Measurements from ENCODE around the gene GCN1. TPM values are rescaled to one million over a fixed set of nuclear protein-coding genes. Genes with fewer than 3 reads are reported as not detected.
"Not testable (repeated sequence)": the region's sequence is repeated elsewhere in the genome, so short reads cannot be mapped to it uniquely, and the experiment has no call there.

The GCN1 gene
- total RNA-seq, 1 experiment from 2014 or later, result 47.4 TPM

GRCh38 chr12:120213758-120214157 is 19.2 kb upstream of the GCN1 start:
- no peak overlapping the region for H3K27ac ChIP-seq
- no peaks in the 10 kb centered on the region for H3K9me3 ChIP-seq (replicated peaks)
- H3K27me3 ChIP-seq (replicated peaks), result no peaks in the 10 kb centered on the region
- H3K4me1 ChIP-seq (replicated peaks), result no peaks in the 10 kb centered on the region
- DNase-seq (ENCODE audit: low read depth in 1 of 2, low spot score in 2 of 2), result no peak
- H3K4me3 ChIP-seq, result no peak overlapping the region
- peaks cover 85% of the 10 kb centered on the region for H3K36me3 ChIP-seq

GRCh38 chr12:120213182-120213581 is 18.7 kb upstream of the GCN1 start:
- not testable (repeated sequence) for H3K4me3 ChIP-seq; H3K27me3 ChIP-seq (replicated peaks); H3K27ac ChIP-seq; DNase-seq (ENCODE audit: low read depth in 1 of 2, low spot score in 2 of 2); H3K4me1 ChIP-seq (replicated peaks); H3K9me3 ChIP-seq (replicated peaks)
- H3K36me3 ChIP-seq, result peaks cover 79% of the 10 kb centered on the region

- Histone ChIP-seq H3K27ac (no peak overlapping the region), H3K9me3 (replicated peaks) (no peaks in the 10 kb centered on the region), H3K27me3 (replicated peaks) (no peaks in the 10 kb centered on the region), H3K4me1 (replicated peaks) (no peaks in the 10 kb centered on the region), H3K4me3 (no peak overlapping the region), H3K36me3 (peaks cover 80% of the 10 kb centered on the region)
- no peak for DNase-seq (ENCODE audit: low read depth in 1 of 2, low spot score in 2 of 2)
Measured at GRCh38 chr12:120212301-120212700, 17.8 kb upstream of the GCN1 start.

GRCh38 chr12:120211904-120212283 is 17.4 kb upstream of the GCN1 start:
- H3K27me3 ChIP-seq (replicated peaks), result no peaks in the 10 kb centered on the region
- peaks cover 78% of the 10 kb centered on the region for H3K36me3 ChIP-seq
- H3K27ac ChIP-seq, result no peak overlapping the region
- H3K4me3 ChIP-seq, result no peak overlapping the region
- H3K9me3 ChIP-seq (replicated peaks), result no peaks in the 10 kb centered on the region
- no peaks in the 10 kb centered on the region for H3K4me1 ChIP-seq (replicated peaks)
- no peak for DNase-seq (ENCODE audit: low read depth in 1 of 2, low spot score in 2 of 2)

- Histone ChIP-seq H3K36me3 (peaks cover 74% of the 10 kb centered on the region), H3K27me3 (replicated peaks) (no peaks in the 10 kb centered on the region), H3K4me1 (replicated peaks) (no peaks in the 10 kb centered on the region), H3K4me3 (no peak overlapping the region), H3K9me3 (replicated peaks) (no peaks in the 10 kb centered on the region), H3K27ac (no peak overlapping the region)
- no peak for DNase-seq (ENCODE audit: low read depth in 1 of 2, low spot score in 2 of 2)
Measured at GRCh38 chr12:120211243-120211903, 16.9 kb upstream of the GCN1 start.

GRCh38 chr12:120209851-120210250 is 15.3 kb upstream of the GCN1 start:
- Histone ChIP-seq H3K27me3 (replicated peaks) (no peaks in the 10 kb centered on the region), H3K4me1 (replicated peaks) (no peaks in the 10 kb centered on the region), H3K36me3 (peaks cover 58% of the 10 kb centered on the region), H3K9me3 (replicated peaks) (no peaks in the 10 kb centered on the region), H3K27ac (no peak overlapping the region), H3K4me3 (no peak overlapping the region)
- DNase-seq (ENCODE audit: low read depth in 1 of 2, low spot score in 2 of 2), result no peak

- H3K4me3 ChIP-seq, result no peak overlapping the region
- H3K9me3 ChIP-seq (replicated peaks), result no peaks in the 10 kb centered on the region
- H3K27me3 ChIP-seq (replicated peaks), result no peaks in the 10 kb centered on the region
- H3K4me1 ChIP-seq (replicated peaks), result no peaks in the 10 kb centered on the region
- peaks cover 32% of the 10 kb centered on the region for H3K36me3 ChIP-seq
- H3K27ac ChIP-seq, result no peak overlapping the region
- DNase-seq (ENCODE audit: low read depth in 1 of 2, low spot score in 2 of 2), result no peak
Measured at GRCh38 chr12:120207227-120207626, 12.7 kb upstream of the GCN1 start.

GRCh38 chr12:120206781-120207180 is 12.3 kb upstream of the GCN1 start:
- not testable (repeated sequence) for H3K4me3 ChIP-seq; DNase-seq (ENCODE audit: low read depth in 1 of 2, low spot score in 2 of 2); H3K27ac ChIP-seq; H3K9me3 ChIP-seq (replicated peaks); H3K27me3 ChIP-seq (replicated peaks); H3K4me1 ChIP-seq (replicated peaks)
- H3K36me3 ChIP-seq, result peaks cover 28% of the 10 kb centered on the region

- H3K4me1 ChIP-seq (replicated peaks), result no peaks in the 10 kb centered on the region
Measured at GRCh38 chr12:120206228-120206627, 11.7 kb upstream of the GCN1 start.

GRCh38 chr12:120204171-120204570 is 9.7 kb upstream of the GCN1 start:
- H3K36me3 ChIP-seq, result peaks cover 24% of the 10 kb centered on the region
- H3K27ac ChIP-seq, result no peak overlapping the region
- no peaks in the 10 kb centered on the region for H3K27me3 ChIP-seq (replicated peaks)
- DNase-seq (ENCODE audit: low read depth in 1 of 2, low spot score in 2 of 2), result no peak
- H3K4me3 ChIP-seq, result no peak overlapping the region
- H3K9me3 ChIP-seq (replicated peaks), result no peaks in the 10 kb centered on the region
- H3K4me1 ChIP-seq (replicated peaks), result peaks cover 7% of the 10 kb centered on the region

More at GRCh38 chr12:120206228-120206627, 11.7 kb upstream of the GCN1 start:
- no peak for DNase-seq (ENCODE audit: low read depth in 1 of 2, low spot score in 2 of 2)
- H3K4me3 ChIP-seq, result no peak overlapping the region
- no peak overlapping the region for H3K27ac ChIP-seq
- H3K27me3 ChIP-seq (replicated peaks), result no peaks in the 10 kb centered on the region
- H3K36me3 ChIP-seq, result peaks cover 22% of the 10 kb centered on the region
- no peaks in the 10 kb centered on the region for H3K9me3 ChIP-seq (replicated peaks)

- H3K9me3 ChIP-seq (replicated peaks), result no peaks in the 10 kb centered on the region
- H3K27me3 ChIP-seq (replicated peaks), result no peaks in the 10 kb centered on the region
- DNase-seq (ENCODE audit: low read depth in 1 of 2, low spot score in 2 of 2), result peak in 1 of 2 experiments; percentile 30
- H3K27ac ChIP-seq, result peak overlapping the region; percentile 62
- H3K4me1 ChIP-seq (replicated peaks), result peaks cover 31% of the 10 kb centered on the region
- peaks cover 54% of the 10 kb centered on the region for H3K36me3 ChIP-seq
- H3K4me3 ChIP-seq, result peak overlapping the region; percentile 72
Measured at GRCh38 chr12:120200364-120200800, 5.9 kb upstream of the GCN1 start.

- Histone ChIP-seq H3K36me3 (peaks cover 60% of the 10 kb centered on the region), H3K27me3 (replicated peaks) (no peaks in the 10 kb centered on the region), H3K27ac (peak overlapping the region; percentile 62), H3K4me1 (replicated peaks) (peaks cover 37% of the 10 kb centered on the region), H3K9me3 (replicated peaks) (no peaks in the 10 kb centered on the region), H3K4me3 (peak overlapping the region; percentile 72)
- DNase-seq (ENCODE audit: low read depth in 1 of 2, low spot score in 2 of 2), result peak in 1 of 2 experiments; percentile 31
Measured at GRCh38 chr12:120199595-120200306, 5.2 kb upstream of the GCN1 start.

- Histone ChIP-seq H3K27me3 (replicated peaks) (no peaks in the 10 kb centered on the region), H3K4me3 (no peak overlapping the region), H3K36me3 (peaks cover 65% of the 10 kb centered on the region), H3K9me3 (replicated peaks) (no peaks in the 10 kb centered on the region), H3K27ac (no peak overlapping the region), H3K4me1 (replicated peaks) (peaks cover 39% of the 10 kb centered on the region)
- no peak for DNase-seq (ENCODE audit: low read depth in 1 of 2, low spot score in 2 of 2)
Measured at GRCh38 chr12:120199025-120199424, 4.5 kb upstream of the GCN1 start.

GRCh38 chr12:120197542-120197887 is 3.0 kb upstream of the GCN1 start:
- H3K36me3 ChIP-seq, result peaks cover 70% of the 10 kb centered on the region
- DNase-seq (ENCODE audit: low read depth in 1 of 2, low spot score in 2 of 2), result no peak
- no peak overlapping the region for H3K4me3 ChIP-seq
- no peaks in the 10 kb centered on the region for H3K27me3 ChIP-seq (replicated peaks)
- no peak overlapping the region for H3K27ac ChIP-seq
- no peaks in the 10 kb centered on the region for H3K9me3 ChIP-seq (replicated peaks)
- peaks cover 46% of the 10 kb centered on the region for H3K4me1 ChIP-seq (replicated peaks)
